HG03139 (cell line): ENCODE data around the gene ABCG1.

Experiments used
- ATAC-seq: cut with Tn5 transposase; IDR thresholded peaks from one replicate; pipeline ENCODE4 v1.9.1; 2021; ENCODE audit not compliant: unreplicated experiment

The ABCG1 gene

GRCh38 chr21:42191696-42192595, 27.0 kb upstream of the ABCG1 start:
- no peak for ATAC-seq

GRCh38 chr21:42193131-42193671, 25.7 kb upstream of the ABCG1 start:
- no peak for ATAC-seq

- no peak for ATAC-seq
Observed at GRCh38 chr21:42193721-42194120, 25.2 kb upstream of the ABCG1 start.

- no peak for ATAC-seq
Observed at GRCh38 chr21:42194863-42195262, 24.1 kb upstream of the ABCG1 start.

- ATAC-seq: no peak
Observed at GRCh38 chr21:42195378-42196031, 23.4 kb upstream of the ABCG1 start.

GRCh38 chr21:42198929-42199867, 19.7 kb upstream of the ABCG1 start:
- ATAC-seq: no peak

- ATAC-seq: no peak
Observed at GRCh38 chr21:42199868-42200463, 19.0 kb upstream of the ABCG1 start.

GRCh38 chr21:42200906-42201614, 17.9 kb upstream of the ABCG1 start:
- no peak for ATAC-seq

- no peak for ATAC-seq
Observed at GRCh38 chr21:42201615-42202161, 17.3 kb upstream of the ABCG1 start.

GRCh38 chr21:42202321-42202720, 16.6 kb upstream of the ABCG1 start:
- no peak for ATAC-seq

- ATAC-seq: no peak
Observed at GRCh38 chr21:42203321-42203720, 15.6 kb upstream of the ABCG1 start.

- no peak for ATAC-seq
Observed at GRCh38 chr21:42203936-42204335, 15.0 kb upstream of the ABCG1 start.

GRCh38 chr21:42207426-42207825, 11.5 kb upstream of the ABCG1 start:
- ATAC-seq: no peak

- no peak for ATAC-seq
Observed at GRCh38 chr21:42208036-42208435, 10.9 kb upstream of the ABCG1 start.

GRCh38 chr21:42208801-42209490, 10.0 kb upstream of the ABCG1 start:
- ATAC-seq: no peak

GRCh38 chr21:42209801-42210479, 9.0 kb upstream of the ABCG1 start:
- no peak for ATAC-seq

- no peak for ATAC-seq
Observed at GRCh38 chr21:42212266-42212665, 6.7 kb upstream of the ABCG1 start.

GRCh38 chr21:42213082-42213774, 5.7 kb upstream of the ABCG1 start:
- no peak for ATAC-seq
